Hepatocyte (in vitro differentiated cells): ENCODE measurements around the gene ACAP3. TPM values are rescaled to one million over a fixed set of nuclear protein-coding genes. Genes with fewer than 3 reads are reported as not detected.

Experiments used
- DNase-seq: peaks from one replicate; pipeline ENCODE4 v3.0.0-alpha.2; 2016; ENCODE audit warnings: low spot score
- H2AFZ ChIP-seq: fragments of 200-600 bp; sonication (generic); 2 replicates; pipeline ENCODE4 v1.6.0; 2016; ENCODE audit warnings: antibody characterized with exemption, mild to moderate bottlenecking
- H3K27ac ChIP-seq: fragments of 200-600 bp; sonication (generic); 2 replicates; pipeline ENCODE4 v1.5.1; 2016; ENCODE audit warnings: mild to moderate bottlenecking
- H3K27me3 ChIP-seq: fragments of 200-600 bp; sonication (generic); 2 replicates; pipeline ENCODE4 v1.6.1; 2016
- H3K36me3 ChIP-seq: fragments of 200-600 bp; sonication (generic); replicated peaks from 2 replicates; pipeline ENCODE4 v1.5.1; 2016; ENCODE audit warnings: low read depth; ENCODE audit not compliant: insufficient read depth
- H3K4me1 ChIP-seq: fragments of 200-600 bp; sonication (generic); 2 replicates; pipeline ENCODE4 v1.5.1; 2016; ENCODE audit warnings: mild to moderate bottlenecking, moderate library complexity; ENCODE audit not compliant: insufficient read depth
- H3K4me2 ChIP-seq: fragments of 200-600 bp; sonication (generic); 2 replicates; pipeline ENCODE4 v1.6.0; 2016
- H3K4me3 ChIP-seq: fragments of 200-600 bp; sonication (generic); 2 replicates; pipeline ENCODE4 v1.5.1; 2016; ENCODE audit warnings: mild to moderate bottlenecking
- H3K79me2 ChIP-seq: fragments of 200-600 bp; sonication (generic); 2 replicates; pipeline ENCODE4 v1.6.0; 2017; ENCODE audit warnings: mild to moderate bottlenecking
- H3K9me2 ChIP-seq: fragments of 200-600 bp; sonication (generic); replicated peaks from 2 replicates; pipeline ENCODE4 v1.6.0; 2017; ENCODE audit warnings: mild to moderate bottlenecking; ENCODE audit not compliant: insufficient read depth
- H3K9me3 ChIP-seq: fragments of 200-600 bp; sonication (generic); 2 replicates; pipeline ENCODE4 v1.5.1; 2016; ENCODE audit warnings: low read depth, mild to moderate bottlenecking
- H4K20me1 ChIP-seq: fragments of 200-600 bp; sonication (generic); 2 replicates; pipeline ENCODE4 v1.6.0; 2016; ENCODE audit warnings: mild to moderate bottlenecking; ENCODE audit not compliant: insufficient read depth, poor library complexity, severe bottlenecking
- EZH2 ChIP-seq: fragments of 200-600 bp; sonication (generic); IDR thresholded peaks from 2 replicates; pipeline ENCODE4 v1.6.1; 2016; ENCODE audit warnings: antibody characterized with exemption, mild to moderate bottlenecking, borderline replicate concordance
- EZH2phosphoT487 ChIP-seq: fragments of 200-600 bp; sonication (generic); IDR thresholded peaks from one replicate; pipeline ENCODE4 v1.6.1; 2018; ENCODE audit warnings: antibody characterized with exemption, mild to moderate bottlenecking, low read depth, moderate library complexity; ENCODE audit not compliant: unreplicated experiment, severe bottlenecking
- WGBS: methylation state at CpG from one replicate; pipeline ENCODE4 v1.1.6; 2016; ENCODE audit warnings: low lambda C conversion rate; ENCODE audit errors: missing lambda C conversion rate; 5-methylcytosine and 5-hydroxymethylcytosine counted together
- polyA plus RNA-seq: library from polyadenylated mRNA; unstranded; fragments of >200 nt; fragmentation: Nextera tagmentation; extraction: Ambion mirVana; gene quantifications from 2 replicates; pipeline ENCODE4 v1.2.1, GENCODE V29; 2016
- total RNA-seq: library from RNA; depleted of rRNA; stranded (reverse); fragments of >200 nt; gene quantifications from 2 replicates; pipeline ENCODE4 v1.2.3, GENCODE V29; 2014
- TF ChIP-seq, protein P1 (sequence below): fragments of 200-600 bp; sonication (generic); IDR thresholded peaks from 2 replicates; pipeline ENCODE4 v1.5.1; 2016; ENCODE audit warnings: antibody characterized with exemption, mild to moderate bottlenecking; ENCODE audit not compliant: poor library complexity

ACAP3 gene
- total and polyA plus RNA-seq, 2 experiments from 2014 or later: 56.0 to 87.1 TPM

DNA sequence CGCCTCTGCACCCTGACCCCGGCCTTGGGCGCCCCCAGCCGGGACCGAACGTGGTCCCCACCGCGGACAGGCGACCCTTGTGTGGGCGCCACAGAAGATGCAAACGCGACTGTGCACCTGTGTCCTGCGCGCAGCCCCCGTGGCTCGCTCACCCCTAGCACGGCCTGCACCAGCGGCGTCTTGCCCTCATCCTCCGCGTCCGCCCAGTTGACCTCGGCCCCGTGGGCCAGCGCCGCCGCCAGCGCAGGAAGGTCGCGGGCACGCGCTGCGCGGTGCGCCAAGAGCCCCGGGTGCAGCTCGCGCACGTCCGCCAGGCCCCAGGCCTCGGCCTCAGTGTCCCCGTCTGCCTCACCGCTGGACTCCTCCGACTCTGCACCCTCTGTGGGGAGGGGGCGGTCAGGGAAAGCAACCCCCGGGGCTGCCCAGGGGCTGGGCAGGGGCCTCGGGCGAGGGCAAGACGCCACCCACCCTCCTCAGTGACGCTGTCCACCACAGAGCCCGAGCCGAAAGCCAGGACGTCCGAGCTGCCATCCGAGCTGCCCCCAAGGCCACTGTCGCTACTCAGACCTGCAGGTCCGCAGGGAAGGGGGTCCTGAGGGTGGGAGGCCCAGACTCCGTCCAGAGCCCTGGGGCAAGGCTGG is 13.4 kb downstream of the ACAP3 start:
- Histone ChIP-seq H3K4me2 (no peak overlapping the region), H3K4me3 (no peak overlapping the region), H3K27ac (no peak overlapping the region), H2AFZ (no peak overlapping the region), H3K36me3 (no peaks in the 10 kb centered on the region), H3K79me2 (no peaks in the 10 kb centered on the region), H4K20me1 (peaks cover 1% of the 10 kb centered on the region), H3K4me1 (no peaks in the 10 kb centered on the region), H3K9me2 (no peaks in the 10 kb centered on the region), H3K9me3 (no peaks in the 10 kb centered on the region), H3K27me3 (no peaks in the 10 kb centered on the region)
- WGBS: 97% methylated on average over 48 of the region's 58 CpGs
- DNase-seq: no peak
- TF ChIP-seq, protein P1, sequence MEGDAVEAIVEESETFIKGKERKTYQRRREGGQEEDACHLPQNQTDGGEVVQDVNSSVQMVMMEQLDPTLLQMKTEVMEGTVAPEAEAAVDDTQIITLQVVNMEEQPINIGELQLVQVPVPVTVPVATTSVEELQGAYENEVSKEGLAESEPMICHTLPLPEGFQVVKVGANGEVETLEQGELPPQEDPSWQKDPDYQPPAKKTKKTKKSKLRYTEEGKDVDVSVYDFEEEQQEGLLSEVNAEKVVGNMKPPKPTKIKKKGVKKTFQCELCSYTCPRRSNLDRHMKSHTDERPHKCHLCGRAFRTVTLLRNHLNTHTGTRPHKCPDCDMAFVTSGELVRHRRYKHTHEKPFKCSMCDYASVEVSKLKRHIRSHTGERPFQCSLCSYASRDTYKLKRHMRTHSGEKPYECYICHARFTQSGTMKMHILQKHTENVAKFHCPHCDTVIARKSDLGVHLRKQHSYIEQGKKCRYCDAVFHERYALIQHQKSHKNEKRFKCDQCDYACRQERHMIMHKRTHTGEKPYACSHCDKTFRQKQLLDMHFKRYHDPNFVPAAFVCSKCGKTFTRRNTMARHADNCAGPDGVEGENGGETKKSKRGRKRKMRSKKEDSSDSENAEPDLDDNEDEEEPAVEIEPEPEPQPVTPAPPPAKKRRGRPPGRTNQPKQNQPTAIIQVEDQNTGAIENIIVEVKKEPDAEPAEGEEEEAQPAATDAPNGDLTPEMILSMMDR: no peak
- TF ChIP-seq EZH2phosphoT487: no peak
- TF ChIP-seq EZH2: no peak

DNA sequence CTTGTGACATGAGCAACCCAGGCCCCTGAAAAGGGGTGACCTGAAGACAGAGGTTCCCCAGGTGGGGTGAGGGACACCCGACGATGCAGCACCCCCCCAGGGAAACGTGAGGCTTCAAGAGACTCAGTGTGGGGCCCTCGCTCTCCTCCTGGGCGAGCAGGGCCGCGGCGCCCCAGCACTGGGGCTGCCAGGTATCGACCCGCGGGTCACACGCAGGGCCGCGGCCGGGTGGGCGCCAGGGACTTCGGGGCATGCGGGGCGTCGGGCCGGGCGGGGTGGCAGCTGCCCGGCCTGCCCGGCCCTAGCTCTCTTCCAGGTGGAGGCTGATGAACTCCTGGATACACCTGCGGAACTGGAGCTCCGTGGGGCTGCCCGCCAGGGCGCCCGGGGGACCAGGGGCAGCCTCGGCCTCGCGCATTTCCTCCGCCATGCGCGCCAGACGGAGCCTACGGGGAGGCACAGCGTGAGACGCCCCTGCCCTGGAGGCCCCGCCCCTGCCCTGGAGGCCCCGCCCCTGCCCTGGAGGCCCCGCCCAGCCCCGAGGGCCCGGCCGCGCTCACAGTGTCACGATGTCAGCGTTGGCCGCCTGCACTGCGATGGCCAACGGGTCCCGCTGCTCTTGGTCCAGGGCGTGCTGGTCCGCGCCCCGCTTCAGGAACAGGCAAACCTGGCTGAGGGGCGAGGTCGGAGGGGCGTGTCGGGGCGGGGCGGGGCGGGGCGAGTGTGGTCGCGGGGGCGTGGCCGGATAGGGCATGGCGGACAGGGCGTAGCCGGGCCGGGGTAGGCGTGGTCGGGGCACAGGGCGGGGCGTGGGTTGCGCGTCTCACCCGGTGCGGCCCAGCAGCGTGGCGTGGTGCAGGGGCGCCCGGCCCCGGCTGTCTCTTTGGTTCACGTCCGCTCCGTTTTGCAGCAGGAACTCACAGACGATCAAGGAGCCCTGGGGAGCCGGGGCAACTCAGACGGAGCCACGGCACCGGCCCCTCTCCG is 14.2 kb downstream of the ACAP3 start:
- Histone ChIP-seq H4K20me1 (no peaks in the 10 kb centered on the region), H3K79me2 (no peaks in the 10 kb centered on the region), H3K36me3 (no peaks in the 10 kb centered on the region), H3K9me2 (no peaks in the 10 kb centered on the region), H3K4me3 (no peak overlapping the region), H3K4me2 (no peak overlapping the region), H3K4me1 (no peaks in the 10 kb centered on the region), H3K27ac (no peak overlapping the region), H3K27me3 (no peaks in the 10 kb centered on the region), H2AFZ (no peak overlapping the region), H3K9me3 (no peaks in the 10 kb centered on the region)
- DNase-seq: no peak
- WGBS: 91% methylated on average over 24 of the region's 94 CpGs
- TF ChIP-seq, protein P1: no peak

GRCh38 chr1:1292851-1293250 is 14.9 kb downstream of the ACAP3 start:
- Histone ChIP-seq H3K27me3 (no peaks in the 10 kb centered on the region), H3K27ac (no peak overlapping the region), H3K4me2 (no peak overlapping the region), H3K9me2 (no peaks in the 10 kb centered on the region), H3K79me2 (no peaks in the 10 kb centered on the region), H4K20me1 (no peaks in the 10 kb centered on the region), H3K36me3 (no peaks in the 10 kb centered on the region), H3K9me3 (no peaks in the 10 kb centered on the region), H2AFZ (no peak overlapping the region), H3K4me1 (no peaks in the 10 kb centered on the region), H3K4me3 (no peak overlapping the region)
- TF ChIP-seq EZH2phosphoT487: no peak
- no peak for TF ChIP-seq EZH2
- TF ChIP-seq, protein P1: no peak
- DNase-seq: no peak
- WGBS: 96% methylated on average over 18 of the region's 18 CpGs
